Smooth muscle cell (in vitro differentiated cells): Measurements from ENCODE around the gene CHIC2. TPM values are rescaled to one million over a fixed set of nuclear protein-coding genes. Genes with fewer than 3 reads are reported as not detected.
"Not testable (repeated sequence)": the region's sequence is repeated elsewhere in the genome, so short reads cannot be mapped to it uniquely, and the experiment has no call there.

ENCODE experiments used
- DNase-seq: peaks from one replicate; lab custom pipeline; 2025; ENCODE audit not compliant: unreplicated experiment; lab: John Stamatoyannopoulos, UW
- H2AFZ ChIP-seq: fragments of 200-600 bp; sonication (generic); 2 replicates; pipeline ENCODE4 v1.6.0; 2016; ENCODE audit warnings: antibody characterized with exemption, low read depth, mild to moderate bottlenecking
- H3F3A ChIP-seq: fragments of 200-600 bp; sonication (generic); 2 replicates; pipeline ENCODE4 v1.6.0; 2017; ENCODE audit warnings: antibody characterized with exemption, low read depth
- H3K27ac ChIP-seq: fragments of 200-600 bp; sonication (generic); 2 replicates; pipeline ENCODE4 v1.5.1; 2016; ENCODE audit warnings: low read depth, mild to moderate bottlenecking
- H3K27me3 ChIP-seq: fragments of 200-600 bp; sonication (generic); 2 replicates; pipeline ENCODE4 v1.6.1; 2016; ENCODE audit warnings: low read depth, mild to moderate bottlenecking
- H3K36me3 ChIP-seq: fragments of 200-600 bp; sonication (generic); 2 replicates; pipeline ENCODE4 v1.5.1; 2016; ENCODE audit warnings: low read depth
- H3K4me1 ChIP-seq: fragments of 200-600 bp; sonication (generic); 2 replicates; pipeline ENCODE4 v1.5.1; 2016; ENCODE audit warnings: low read depth
- H3K4me2 ChIP-seq: fragments of 200-600 bp; sonication (generic); 2 replicates; pipeline ENCODE4 v1.6.0; 2016; ENCODE audit warnings: mild to moderate bottlenecking
- H3K4me3 ChIP-seq: fragments of 200-600 bp; sonication (generic); 2 replicates; pipeline ENCODE4 v1.5.1; 2016; ENCODE audit warnings: mild to moderate bottlenecking
- H3K79me2 ChIP-seq: fragments of 200-600 bp; sonication (generic); 2 replicates; pipeline ENCODE4 v1.6.0; 2016; ENCODE audit warnings: low read depth, mild to moderate bottlenecking
- H3K9ac ChIP-seq: fragments of 200-600 bp; sonication (generic); 2 replicates; pipeline ENCODE4 v1.6.0; 2016; ENCODE audit warnings: low read depth
- H3K9me3 ChIP-seq: fragments of 200-600 bp; sonication (generic); replicated peaks from 2 replicates; pipeline ENCODE4 v1.5.1; 2016; ENCODE audit warnings: low read depth
- H4K20me1 ChIP-seq: fragments of 200-600 bp; sonication (generic); 2 replicates; pipeline ENCODE4 v1.6.0; 2016; ENCODE audit warnings: low read depth
- CTCF ChIP-seq: fragments of 200-600 bp; sonication (generic); IDR thresholded peaks from 2 replicates; pipeline ENCODE4 v1.5.1; 2017; ENCODE audit warnings: borderline replicate concordance, mild to moderate bottlenecking, antibody characterized with exemption; ENCODE audit not compliant: insufficient read depth, poor library complexity, severe bottlenecking
- WGBS: methylation state at CpG from one replicate; pipeline ENCODE4 v1.1.7; 2016; ENCODE audit warnings: low lambda C conversion rate; 5-methylcytosine and 5-hydroxymethylcytosine counted together
- polyA plus RNA-seq: library from polyadenylated mRNA; unstranded; fragments of >200 nt; fragmentation: Nextera tagmentation; extraction: Ambion mirVana; gene quantifications from 2 replicates; pipeline ENCODE4 v1.2.1, GENCODE V29; 2016
- total RNA-seq: library from RNA; depleted of rRNA; stranded (reverse); fragments of >200 nt; gene quantifications from 2 replicates; pipeline ENCODE4 v1.2.3, GENCODE V29; 2014

Gene CHIC2
- total and polyA plus RNA-seq, 2 experiments from 2014 or later, result 52.2 to 61.0 TPM

- Histone ChIP-seq H4K20me1 (peaks cover 80% of the 10 kb centered on the region), H3K4me3 (no peak overlapping the region), H3K27me3 (no peaks in the 10 kb centered on the region), H3K9ac (no peak overlapping the region), H3K4me2 (no peak overlapping the region), H3K36me3 (no peaks in the 10 kb centered on the region), H3K4me1 (no peaks in the 10 kb centered on the region), H3K27ac (no peak overlapping the region), H3K9me3 (no peaks in the 10 kb centered on the region), H2AFZ (no peak overlapping the region), H3K79me2 (peaks cover 70% of the 10 kb centered on the region), H3F3A (no peaks in the 10 kb centered on the region)
- DNase-seq, result no peak
- no peak for TF ChIP-seq CTCF
- 97% methylated on average over 7 of the region's 7 CpGs for WGBS
These were observed 38.8 kb downstream of the CHIC2 start for GRCh38 chr4:54025582-54025981.

- not testable (repeated sequence) for H3K4me2 ChIP-seq, H3K9me3 ChIP-seq, H3K4me1 ChIP-seq, H3F3A ChIP-seq, H3K27me3 ChIP-seq, H3K27ac ChIP-seq, H3K9ac ChIP-seq, H2AFZ ChIP-seq, H3K4me3 ChIP-seq, H3K36me3 ChIP-seq, DNase-seq
- 98% methylated on average over 8 of the region's 8 CpGs for WGBS
- H4K20me1 ChIP-seq, result peaks cover 81% of the 10 kb centered on the region
- peaks cover 67% of the 10 kb centered on the region for H3K79me2 ChIP-seq
These were observed 41.4 kb downstream of the CHIC2 start for GRCh38 chr4:54023019-54023418.

- Histone ChIP-seq H3K27ac (no peak overlapping the region), H3K9ac (no peak overlapping the region), H4K20me1 (peaks cover 94% of the 10 kb centered on the region), H3K9me3 (no peaks in the 10 kb centered on the region), H3K4me1 (peaks cover 37% of the 10 kb centered on the region), H3F3A (no peaks in the 10 kb centered on the region), H2AFZ (no peak overlapping the region), H3K79me2 (peaks cover 54% of the 10 kb centered on the region), H3K4me2 (no peak overlapping the region), H3K36me3 (peaks cover 8% of the 10 kb centered on the region), H3K4me3 (no peak overlapping the region), H3K27me3 (no peaks in the 10 kb centered on the region)
- TF ChIP-seq CTCF, result no peak
- whole genome bisulfite sequencing, result 93% methylated on average over 1 of the region's 1 CpG
- DNase-seq, result no peak
These were observed 46.4 kb downstream of the CHIC2 start for GRCh38 chr4:54017974-54018373.

DNA sequence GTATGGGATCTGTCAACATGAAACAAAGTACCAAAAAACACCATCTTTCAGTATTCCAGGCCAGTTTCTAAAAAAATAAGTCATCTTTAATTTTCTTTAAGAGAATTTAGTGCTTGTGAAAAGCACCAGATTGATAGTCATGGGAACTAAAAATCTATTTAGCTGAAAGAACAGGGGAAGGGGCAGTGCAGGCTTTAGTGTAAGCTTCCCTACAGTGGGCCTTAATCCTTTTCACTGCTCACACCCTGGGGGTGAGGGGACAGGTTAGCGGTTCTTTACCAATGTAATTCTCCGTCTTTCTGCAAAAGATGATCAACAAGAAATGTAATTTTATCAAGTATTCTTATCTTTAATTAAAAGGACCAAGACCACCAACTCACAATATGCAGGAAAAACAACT, 47.1 kb downstream of the CHIC2 start:
- TF ChIP-seq CTCF, result no peak
- no peaks in the 10 kb centered on the region for H3K27me3 ChIP-seq
- peaks cover 94% of the 10 kb centered on the region for H4K20me1 ChIP-seq
- no peak overlapping the region for H3K27ac ChIP-seq
- no peak for DNase-seq
- H3K4me1 ChIP-seq, result peaks cover 37% of the 10 kb centered on the region
- peaks cover 49% of the 10 kb centered on the region for H3K79me2 ChIP-seq
- H3F3A ChIP-seq, result no peaks in the 10 kb centered on the region
- peaks cover 8% of the 10 kb centered on the region for H3K36me3 ChIP-seq
- H3K9me3 ChIP-seq, result no peaks in the 10 kb centered on the region
- no peak overlapping the region for H2AFZ ChIP-seq
- H3K4me3 ChIP-seq, result no peak overlapping the region
- 80% methylated on average over 2 of the region's 2 CpGs for WGBS
- H3K9ac ChIP-seq, result no peak overlapping the region
- H3K4me2 ChIP-seq, result no peak overlapping the region
